A673 (cell line): ENCODE measurements around the gene NRG3. TPM values are rescaled to one million over a fixed set of nuclear protein-coding genes. Genes with fewer than 3 reads are reported as not detected.

ENCODE experiments used
- BruUV-seq: library from RNA; stranded (reverse); fragments of 400-500 nt; replicated peaks from 2 replicates; lab custom pipeline; 2021; lab: Mats Ljungman, UMichigan
- CTCF ChIA-PET: fragments of 300-600 bp; sonication (Branson Sonifier 250); formaldehyde crosslinking; loops from one replicate; lab custom pipeline; 2022; ENCODE audit warnings: antibody characterized with exemption; lab: Charles Lee
- POLR2A ChIA-PET: fragments of 300-600 bp; sonication (Branson Sonifier 250); formaldehyde crosslinking; loops from one replicate; lab custom pipeline; 2022; ENCODE audit warnings: antibody characterized with exemption; ENCODE audit not compliant: low non-redundant PET; lab: Charles Lee
- DNase-seq: peaks from one replicate; pipeline ENCODE4 v3.0.0-alpha.2; 2015; ENCODE audit warnings: low spot score
- H3K27ac ChIP-seq: fragments of 200-600 bp; sonication (generic); 2 replicates; pipeline ENCODE4 v1.5.1; 2016; ENCODE audit warnings: mixed run types, low read depth, mild to moderate bottlenecking, mixed read lengths, antibody characterized with exemption, low read length; ENCODE audit not compliant: poor library complexity, severe bottlenecking
- H3K27me3 ChIP-seq: fragments of 200-600 bp; sonication (generic); replicated peaks from 2 replicates; pipeline ENCODE4 v1.6.1; 2017; ENCODE audit warnings: mixed run types, low read depth, mild to moderate bottlenecking, mixed read lengths, antibody characterized with exemption, low read length; ENCODE audit not compliant: insufficient read depth, poor library complexity
- H3K36me3 ChIP-seq: fragments of 200-600 bp; sonication (generic); 2 replicates; pipeline ENCODE4 v1.6.1; 2016; ENCODE audit warnings: mixed run types, mild to moderate bottlenecking, mixed read lengths, antibody characterized with exemption, low read length; ENCODE audit not compliant: insufficient read depth, poor library complexity, severe bottlenecking
- H3K4me1 ChIP-seq: fragments of 200-600 bp; sonication (generic); 2 replicates; pipeline ENCODE4 v1.6.1; 2017; ENCODE audit warnings: mixed run types, mild to moderate bottlenecking, mixed read lengths, antibody characterized with exemption, low read length; ENCODE audit not compliant: insufficient read depth, poor library complexity, severe bottlenecking
- H3K4me3 ChIP-seq: fragments of 200-600 bp; sonication (generic); 2 replicates; pipeline ENCODE4 v1.5.1; 2016; ENCODE audit warnings: low read depth, mixed run types, mild to moderate bottlenecking, mixed read lengths, low read length; ENCODE audit not compliant: poor library complexity, severe bottlenecking
- H3K9me3 ChIP-seq: fragments of 200-600 bp; sonication (generic); 2 replicates; pipeline ENCODE4 v1.6.1; 2016; ENCODE audit warnings: mixed run types, low read depth, mild to moderate bottlenecking, mixed read lengths, antibody characterized with exemption, low read length; ENCODE audit not compliant: poor library complexity, severe bottlenecking
- EZH2 ChIP-seq: fragments of 200-600 bp; sonication (generic); IDR thresholded peaks from 2 replicates; pipeline ENCODE4 v1.6.1; 2017; ENCODE audit warnings: borderline replicate concordance, low read depth, mild to moderate bottlenecking, mixed read lengths, antibody characterized with exemption, low read length; ENCODE audit not compliant: poor library complexity, severe bottlenecking
- intact Hi-C: fragments of 100-400 bp; cut with micrococcal nuclease; formaldehyde crosslinking; loops from one replicate; pipeline ENCODE4 v1.10.0; 2022; ENCODE audit not compliant: unreplicated experiment
- total RNA-seq: library from RNA; stranded (reverse); gene quantifications from 2 replicates; pipeline ENCODE4 v1.2.3, GENCODE V29; 2021
- TF ChIP-seq, protein P1 (sequence below): fragments of 300-800, 200-600 bp; sonication (generic); conservative IDR thresholded peaks from 2 replicates; pipeline ENCODE4 v1.5.1; 2017; ENCODE audit warnings: low read depth, mild to moderate bottlenecking, antibody characterized with exemption, low read length, moderate library complexity, mixed read lengths

NRG3 gene
- total RNA-seq, 1 experiment from 2014 or later: not detected

DNA sequence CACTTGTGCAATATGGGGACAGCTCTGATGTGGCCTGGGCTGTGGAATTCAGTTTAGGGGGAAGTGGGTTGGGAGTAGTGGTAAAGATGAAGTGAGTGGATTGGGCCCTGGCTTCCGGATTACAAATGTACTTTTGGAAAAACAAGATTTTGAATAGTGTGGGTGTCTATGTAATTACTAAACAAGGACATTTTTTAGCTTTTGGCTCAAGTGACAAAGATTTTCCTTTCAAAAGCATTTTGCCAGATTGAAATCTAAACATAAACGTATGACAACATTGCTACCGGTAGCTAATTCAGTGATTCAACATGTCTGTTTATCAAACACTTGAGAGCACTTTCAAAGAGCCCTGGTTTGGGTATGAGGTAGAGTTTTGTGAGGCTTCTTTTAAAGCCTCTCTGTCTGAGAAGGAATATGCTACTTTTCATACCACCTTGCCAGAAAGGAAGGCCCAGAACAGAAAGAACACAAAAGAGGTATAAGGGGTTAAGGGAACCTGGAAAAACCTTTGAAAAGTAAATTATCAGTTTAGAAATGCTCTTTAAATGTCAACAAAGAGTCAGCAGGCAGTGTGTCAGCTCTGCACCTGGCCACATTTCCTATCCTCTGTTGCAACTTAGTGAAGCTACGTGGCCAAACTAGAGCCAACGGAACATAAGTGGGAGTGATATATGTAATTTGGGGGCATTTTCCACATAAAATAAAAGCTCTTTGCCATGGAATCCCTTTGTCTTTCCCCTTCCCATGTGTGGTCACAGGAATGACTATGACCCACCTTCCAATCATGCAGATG, 516.1 kb downstream of the NRG3 start:
- Histone ChIP-seq H3K27me3 (no peaks in the 10 kb centered on the region), H3K27ac (no peak overlapping the region), H3K4me1 (no peaks in the 10 kb centered on the region), H3K9me3 (peaks cover 11% of the 10 kb centered on the region), H3K36me3 (no peaks in the 10 kb centered on the region), H3K4me3 (no peak overlapping the region)
- CTCF ChIA-PET: no interaction called here
- no peak for DNase-seq
- TF ChIP-seq, protein P1, sequence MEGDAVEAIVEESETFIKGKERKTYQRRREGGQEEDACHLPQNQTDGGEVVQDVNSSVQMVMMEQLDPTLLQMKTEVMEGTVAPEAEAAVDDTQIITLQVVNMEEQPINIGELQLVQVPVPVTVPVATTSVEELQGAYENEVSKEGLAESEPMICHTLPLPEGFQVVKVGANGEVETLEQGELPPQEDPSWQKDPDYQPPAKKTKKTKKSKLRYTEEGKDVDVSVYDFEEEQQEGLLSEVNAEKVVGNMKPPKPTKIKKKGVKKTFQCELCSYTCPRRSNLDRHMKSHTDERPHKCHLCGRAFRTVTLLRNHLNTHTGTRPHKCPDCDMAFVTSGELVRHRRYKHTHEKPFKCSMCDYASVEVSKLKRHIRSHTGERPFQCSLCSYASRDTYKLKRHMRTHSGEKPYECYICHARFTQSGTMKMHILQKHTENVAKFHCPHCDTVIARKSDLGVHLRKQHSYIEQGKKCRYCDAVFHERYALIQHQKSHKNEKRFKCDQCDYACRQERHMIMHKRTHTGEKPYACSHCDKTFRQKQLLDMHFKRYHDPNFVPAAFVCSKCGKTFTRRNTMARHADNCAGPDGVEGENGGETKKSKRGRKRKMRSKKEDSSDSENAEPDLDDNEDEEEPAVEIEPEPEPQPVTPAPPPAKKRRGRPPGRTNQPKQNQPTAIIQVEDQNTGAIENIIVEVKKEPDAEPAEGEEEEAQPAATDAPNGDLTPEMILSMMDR: no peak
- no peak for TF ChIP-seq EZH2
- no TSS peak for BruUV-seq
- intact Hi-C loops: no loop called here
- POLR2A ChIA-PET: no interaction called here

DNA sequence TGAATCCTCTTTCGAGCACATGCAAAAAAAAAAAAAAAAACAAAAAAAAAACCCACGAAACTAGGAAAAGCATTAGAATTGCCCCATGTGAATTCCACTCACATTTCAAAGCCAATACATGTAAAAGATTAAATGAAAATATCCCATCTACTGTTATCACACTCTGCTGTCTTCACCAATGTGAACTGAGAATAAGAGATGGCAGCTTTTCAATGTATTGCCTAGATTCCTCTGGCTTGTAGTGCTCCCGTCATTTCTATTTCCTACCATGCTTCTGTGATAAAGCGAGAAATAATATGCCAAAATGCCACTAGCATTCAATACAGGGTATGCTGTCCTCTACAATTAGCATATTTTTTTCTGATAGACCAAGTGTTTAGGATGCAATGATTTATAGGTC, 517.0 kb downstream of the NRG3 start:
- Histone ChIP-seq H3K27ac (no peak overlapping the region), H3K4me1 (no peaks in the 10 kb centered on the region), H3K36me3 (no peaks in the 10 kb centered on the region), H3K27me3 (no peaks in the 10 kb centered on the region), H3K9me3 (peaks cover 11% of the 10 kb centered on the region), H3K4me3 (no peak overlapping the region)
- POLR2A ChIA-PET: no interaction called here
- BruUV-seq: no TSS peak
- CTCF ChIA-PET: no interaction called here
- intact Hi-C loops: no loop called here
- TF ChIP-seq, protein P1: no peak
- no peak for TF ChIP-seq EZH2
- DNase-seq: no peak

DNA sequence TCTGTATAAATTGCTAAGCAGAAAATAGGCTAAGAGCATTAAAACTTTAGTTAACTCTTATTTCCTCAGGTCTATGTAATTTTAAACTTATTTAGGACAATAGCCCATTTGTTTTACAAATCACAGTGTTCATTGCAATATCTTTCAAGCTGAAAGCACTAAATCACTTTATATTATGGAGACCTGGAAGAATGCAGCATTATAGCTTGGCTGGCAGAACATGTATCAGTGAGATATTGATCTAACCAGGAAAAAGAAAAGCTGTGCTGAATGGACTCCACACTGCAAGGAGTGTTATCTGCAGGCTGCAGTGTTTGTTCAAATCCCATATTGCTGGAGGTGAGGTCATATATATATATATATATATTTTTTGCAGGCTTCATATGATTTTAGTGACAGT, 517.5 kb downstream of the NRG3 start:
- CTCF ChIA-PET: no interaction called here
- TF ChIP-seq, protein P1: no peak
- no peak for TF ChIP-seq EZH2
- Histone ChIP-seq H3K36me3 (no peaks in the 10 kb centered on the region), H3K27me3 (no peaks in the 10 kb centered on the region), H3K4me3 (no peak overlapping the region), H3K27ac (no peak overlapping the region), H3K9me3 (peaks cover 8% of the 10 kb centered on the region), H3K4me1 (no peaks in the 10 kb centered on the region)
- intact Hi-C loops: no loop called here
- POLR2A ChIA-PET: no interaction called here
- DNase-seq: no peak
- BruUV-seq: no TSS peak
